Measurements from ENCODE around the gene RSPH6A. TPM values are rescaled to one million over a fixed set of nuclear protein-coding genes. Genes with fewer than 3 reads are reported as not detected.

The RSPH6A gene
- total and polyA plus RNA-seq, 2 of the 13 experiments (the other 11 are each of a cell fraction or from before 2014, with no cell fraction given): 0.07 TPM; not detected in 1

DNA sequence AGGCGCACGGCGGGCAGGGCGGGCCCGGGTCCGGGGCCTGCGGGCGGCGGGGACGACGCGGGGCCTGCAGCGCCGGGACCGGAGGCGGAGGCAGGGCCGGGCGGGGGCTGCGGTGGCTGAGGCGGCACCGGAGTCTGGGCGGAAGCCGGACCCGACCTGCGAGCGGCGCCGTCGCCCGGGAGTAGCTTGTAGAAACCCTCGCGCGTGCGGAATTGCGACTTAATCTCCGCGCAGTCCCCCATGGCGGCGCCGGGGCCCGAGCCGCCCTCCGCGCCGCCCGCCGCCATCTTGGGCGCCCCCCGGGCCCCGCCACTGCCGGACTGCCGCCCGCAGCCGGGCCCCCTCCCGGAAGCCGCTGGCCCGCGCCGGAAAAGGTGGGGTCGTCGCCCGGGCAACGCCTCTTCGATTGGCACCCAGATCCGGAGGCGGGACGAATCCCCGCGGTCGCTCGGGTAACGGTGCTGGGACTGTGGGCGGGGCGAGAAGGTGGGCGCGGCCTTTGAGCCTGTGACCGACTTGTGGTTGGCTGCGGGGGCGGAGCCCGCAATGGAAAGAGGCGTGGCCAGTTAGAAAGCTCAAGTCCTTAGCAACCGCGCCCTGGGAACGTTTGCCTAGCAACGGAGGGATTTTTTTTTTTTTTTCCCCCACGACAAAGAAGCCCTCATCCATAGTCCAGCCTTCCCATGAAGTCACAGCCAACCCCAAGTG lies 22.5 kb downstream of the RSPH6A start, which contains the start of gene DMWD (continued):
- TF ChIP-seq ZFX (CRISPR knock-in tag; IDR thresholded peaks at IDR 0.05; ENCODE audit: low read depth): peak; percentile 63
- no peak for TF ChIP-seq SYNCRIP (IDR thresholded peaks at IDR 0.05; ENCODE audit: insufficient read depth, low read depth, low read length)
- no peak for TF ChIP-seq ZNF83 (CRISPR knock-in tag; IDR thresholded peaks at IDR 0.05; ENCODE audit: borderline replicate concordance)
- TF ChIP-seq, protein P1, sequence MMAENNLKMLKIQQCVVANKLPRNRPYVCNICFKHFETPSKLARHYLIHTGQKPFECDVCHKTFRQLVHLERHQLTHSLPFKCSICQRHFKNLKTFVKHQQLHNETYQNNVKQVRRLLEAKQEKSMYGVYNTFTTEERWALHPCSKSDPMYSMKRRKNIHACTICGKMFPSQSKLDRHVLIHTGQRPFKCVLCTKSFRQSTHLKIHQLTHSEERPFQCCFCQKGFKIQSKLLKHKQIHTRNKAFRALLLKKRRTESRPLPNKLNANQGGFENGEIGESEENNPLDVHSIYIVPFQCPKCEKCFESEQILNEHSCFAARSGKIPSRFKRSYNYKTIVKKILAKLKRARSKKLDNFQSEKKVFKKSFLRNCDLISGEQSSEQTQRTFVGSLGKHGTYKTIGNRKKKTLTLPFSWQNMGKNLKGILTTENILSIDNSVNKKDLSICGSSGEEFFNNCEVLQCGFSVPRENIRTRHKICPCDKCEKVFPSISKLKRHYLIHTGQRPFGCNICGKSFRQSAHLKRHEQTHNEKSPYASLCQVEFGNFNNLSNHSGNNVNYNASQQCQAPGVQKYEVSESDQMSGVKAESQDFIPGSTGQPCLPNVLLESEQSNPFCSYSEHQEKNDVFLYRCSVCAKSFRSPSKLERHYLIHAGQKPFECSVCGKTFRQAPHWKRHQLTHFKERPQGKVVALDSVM (CRISPR knock-in tag; IDR thresholded peaks at IDR 0.05): no peak
- TF ChIP-seq ZKSCAN1 (IDR thresholded peaks at IDR 0.05; ENCODE audit: low read length): no peak
- TF ChIP-seq ZNF605 (CRISPR knock-in tag; IDR thresholded peaks at IDR 0.05): no peak
- 0 out of 2 replicates have a peak, but pooled peaks have one; percentile 34 for TF ChIP-seq ZNF556 (CRISPR knock-in tag; IDR thresholded peaks at IDR 0.05; ENCODE audit: borderline replicate concordance)
- no peak for TF ChIP-seq NCOA5 (CRISPR knock-in tag; IDR thresholded peaks at IDR 0.05)
- TF ChIP-seq TEAD3 (CRISPR knock-in tag; optimal IDR thresholded peaks at IDR 0.05; ENCODE audit: borderline replicate concordance): peak; percentile 31
- TF ChIP-seq, protein P2, sequence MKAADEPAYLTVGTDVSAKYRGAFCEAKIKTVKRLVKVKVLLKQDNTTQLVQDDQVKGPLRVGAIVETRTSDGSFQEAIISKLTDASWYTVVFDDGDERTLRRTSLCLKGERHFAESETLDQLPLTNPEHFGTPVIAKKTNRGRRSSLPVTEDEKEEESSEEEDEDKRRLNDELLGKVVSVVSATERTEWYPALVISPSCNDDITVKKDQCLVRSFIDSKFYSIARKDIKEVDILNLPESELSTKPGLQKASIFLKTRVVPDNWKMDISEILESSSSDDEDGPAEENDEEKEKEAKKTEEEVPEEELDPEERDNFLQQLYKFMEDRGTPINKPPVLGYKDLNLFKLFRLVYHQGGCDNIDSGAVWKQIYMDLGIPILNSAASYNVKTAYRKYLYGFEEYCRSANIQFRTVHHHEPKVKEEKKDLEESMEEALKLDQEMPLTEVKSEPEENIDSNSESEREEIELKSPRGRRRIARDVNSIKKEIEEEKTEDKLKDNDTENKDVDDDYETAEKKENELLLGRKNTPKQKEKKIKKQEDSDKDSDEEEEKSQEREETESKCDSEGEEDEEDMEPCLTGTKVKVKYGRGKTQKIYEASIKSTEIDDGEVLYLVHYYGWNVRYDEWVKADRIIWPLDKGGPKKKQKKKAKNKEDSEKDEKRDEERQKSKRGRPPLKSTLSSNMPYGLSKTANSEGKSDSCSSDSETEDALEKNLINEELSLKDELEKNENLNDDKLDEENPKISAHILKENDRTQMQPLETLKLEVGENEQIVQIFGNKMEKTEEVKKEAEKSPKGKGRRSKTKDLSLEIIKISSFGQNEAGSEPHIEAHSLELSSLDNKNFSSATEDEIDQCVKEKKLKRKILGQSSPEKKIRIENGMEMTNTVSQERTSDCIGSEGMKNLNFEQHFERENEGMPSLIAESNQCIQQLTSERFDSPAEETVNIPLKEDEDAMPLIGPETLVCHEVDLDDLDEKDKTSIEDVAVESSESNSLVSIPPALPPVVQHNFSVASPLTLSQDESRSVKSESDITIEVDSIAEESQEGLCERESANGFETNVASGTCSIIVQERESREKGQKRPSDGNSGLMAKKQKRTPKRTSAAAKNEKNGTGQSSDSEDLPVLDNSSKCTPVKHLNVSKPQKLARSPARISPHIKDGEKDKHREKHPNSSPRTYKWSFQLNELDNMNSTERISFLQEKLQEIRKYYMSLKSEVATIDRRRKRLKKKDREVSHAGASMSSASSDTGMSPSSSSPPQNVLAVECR (CRISPR knock-in tag; IDR thresholded peaks at IDR 0.05; ENCODE audit: borderline replicate concordance): peak; percentile 59; the same call in 1 of the 2 replicates
- no peak for TF ChIP-seq ZNF563 (CRISPR knock-in tag; IDR thresholded peaks at IDR 0.05)
- peak; percentile 75 for TF ChIP-seq NFYB (CRISPR knock-in tag; IDR thresholded peaks at IDR 0.05)
- no peak for TF ChIP-seq TCF12 (IDR thresholded peaks at IDR 0.05)
- TF ChIP-seq TCF12 (CRISPR knock-in tag; IDR thresholded peaks at IDR 0.05): no peak
- no peak for TF ChIP-seq GPN1 (CRISPR knock-in tag; IDR thresholded peaks at IDR 0.05; ENCODE audit: borderline replicate concordance)
- TF ChIP-seq, protein P3, sequence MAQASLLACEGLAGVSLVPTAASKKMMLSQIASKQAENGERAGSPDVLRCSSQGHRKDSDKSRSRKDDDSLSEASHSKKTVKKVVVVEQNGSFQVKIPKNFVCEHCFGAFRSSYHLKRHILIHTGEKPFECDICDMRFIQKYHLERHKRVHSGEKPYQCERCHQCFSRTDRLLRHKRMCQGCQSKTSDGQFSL (CRISPR knock-in tag; IDR thresholded peaks at IDR 0.05): no peak
- TF ChIP-seq ZNF577 (CRISPR knock-in tag; IDR thresholded peaks at IDR 0.05; ENCODE audit: borderline replicate concordance, low read depth): no peak
- TF ChIP-seq ZNF615 (CRISPR knock-in tag; IDR thresholded peaks at IDR 0.05; ENCODE audit: borderline replicate concordance): no peak
- TF ChIP-seq ZNF225 (CRISPR knock-in tag; IDR thresholded peaks at IDR 0.05): no peak
- no peak for TF ChIP-seq REPIN1 (CRISPR knock-in tag; IDR thresholded peaks at IDR 0.05; ENCODE audit: borderline replicate concordance, low read depth)
- TF ChIP-seq, protein P4, sequence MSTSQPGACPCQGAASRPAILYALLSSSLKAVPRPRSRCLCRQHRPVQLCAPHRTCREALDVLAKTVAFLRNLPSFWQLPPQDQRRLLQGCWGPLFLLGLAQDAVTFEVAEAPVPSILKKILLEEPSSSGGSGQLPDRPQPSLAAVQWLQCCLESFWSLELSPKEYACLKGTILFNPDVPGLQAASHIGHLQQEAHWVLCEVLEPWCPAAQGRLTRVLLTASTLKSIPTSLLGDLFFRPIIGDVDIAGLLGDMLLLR (CRISPR knock-in tag; IDR thresholded peaks at IDR 0.05): no peak
- no peak for TF ChIP-seq EHMT2 (IDR thresholded peaks at IDR 0.05; ENCODE audit: borderline replicate concordance, low read depth, low read length)

Data from HepG2 (cell line).